ENCODE data around the gene RMRP.
A peak's percentile ranks its signal among the peaks of the same experiment; 100 is the strongest.

The RMRP gene

DNA sequence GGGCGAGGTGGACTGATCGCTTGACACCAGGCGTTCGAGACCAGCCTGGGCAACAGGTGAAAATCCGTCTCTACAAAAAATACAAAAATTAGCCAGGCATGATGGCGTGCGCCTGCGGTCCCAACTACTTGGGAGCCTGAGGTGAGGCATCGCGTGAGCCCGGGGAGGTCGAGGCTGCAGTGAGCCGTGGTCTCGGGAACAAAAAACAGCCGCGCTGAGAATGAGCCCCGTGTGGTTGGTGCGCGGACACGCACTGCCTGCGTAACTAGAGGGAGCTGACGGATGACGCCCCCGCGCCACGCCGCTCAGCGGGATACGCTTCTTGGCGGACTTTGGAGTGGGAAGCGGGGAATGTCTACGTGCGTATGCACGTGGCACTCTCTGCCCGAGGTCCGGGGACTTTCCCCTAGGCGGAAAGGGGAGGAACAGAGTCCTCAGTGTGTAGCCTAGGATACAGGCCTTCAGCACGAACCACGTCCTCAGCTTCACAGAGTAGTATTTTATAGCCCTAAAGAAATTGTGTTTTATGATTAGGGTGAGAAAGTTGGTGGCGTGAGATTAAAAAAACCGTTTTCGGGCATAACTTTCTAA lies at the start of gene RMRP:
TSS of gene RMRP (minus strand) at position 474 of the 591 bp plus-strand sequence.
- peak; percentile 87 to 92 for DNase-seq

DNA sequence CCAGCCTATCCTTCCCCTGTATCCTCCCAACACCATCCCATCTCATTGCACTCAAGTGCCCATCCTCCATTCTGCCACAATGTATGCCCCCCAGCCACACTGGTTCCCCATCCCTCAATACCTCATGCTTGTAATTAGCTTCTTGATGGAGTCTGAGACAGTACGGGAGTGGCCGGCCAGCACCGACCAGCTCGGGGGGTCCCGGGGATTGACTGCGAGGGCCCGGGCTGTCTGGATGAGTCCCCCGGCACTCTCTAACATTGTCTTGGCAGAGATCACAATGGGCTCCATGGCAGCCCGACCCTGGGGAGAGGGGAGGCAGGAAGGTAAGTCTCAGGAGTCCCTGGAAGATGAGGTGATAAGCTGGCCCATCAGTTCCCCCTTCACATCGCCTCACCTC lies 49.1 kb upstream of the RMRP start:
- no peak for DNase-seq

DNA sequence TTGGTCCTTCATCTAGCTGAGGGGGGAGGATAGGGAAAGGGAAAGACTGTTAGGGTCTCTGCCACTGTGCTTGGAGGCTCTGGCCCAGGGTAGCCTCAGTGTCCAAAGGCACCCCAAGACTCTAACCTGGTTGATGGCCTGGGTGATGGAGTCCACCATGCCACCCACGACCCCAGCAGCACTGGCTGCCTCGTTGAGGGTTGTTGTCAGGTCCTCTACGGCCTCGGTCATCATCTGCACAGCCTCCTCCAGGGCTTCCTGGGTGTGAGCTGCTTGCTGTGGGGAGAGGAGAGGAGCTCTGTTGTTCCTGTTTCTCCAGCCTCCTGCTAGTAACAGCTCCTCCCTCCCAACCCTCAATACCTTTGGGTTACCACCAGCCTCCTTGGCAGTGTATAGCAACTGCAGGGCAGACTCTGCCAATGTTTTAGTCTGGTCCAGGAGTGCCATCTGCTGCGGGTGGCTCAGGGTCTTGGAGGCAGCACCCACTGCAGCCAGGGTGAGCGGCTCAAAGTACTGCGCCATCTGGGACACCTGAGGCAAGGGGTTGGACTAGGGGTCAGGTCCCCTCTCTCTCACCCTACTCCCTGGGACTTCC lies 48.1 kb upstream of the RMRP start:
- no peak for DNase-seq

DNA sequence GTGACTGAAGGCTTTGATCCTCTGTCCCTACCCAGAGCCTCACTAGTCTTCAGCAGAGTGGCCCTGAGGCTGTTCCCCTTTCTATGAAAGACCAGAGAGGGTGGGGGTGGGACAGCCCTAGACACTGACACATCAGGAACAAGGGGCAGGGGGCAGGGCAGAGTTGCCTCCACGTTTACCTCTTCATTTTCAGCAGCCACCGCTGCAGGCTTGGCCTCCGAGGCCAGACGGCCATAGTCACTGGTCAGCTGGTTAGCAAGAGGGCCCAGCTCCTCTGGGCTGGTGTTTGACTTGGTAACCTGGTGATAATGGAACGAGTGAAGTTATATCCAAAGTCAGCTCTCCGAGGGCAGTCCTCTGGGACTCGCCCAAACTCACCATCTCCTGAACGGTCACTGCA lies 47.6 kb upstream of the RMRP start:
- DNase-seq = no peak

DNA sequence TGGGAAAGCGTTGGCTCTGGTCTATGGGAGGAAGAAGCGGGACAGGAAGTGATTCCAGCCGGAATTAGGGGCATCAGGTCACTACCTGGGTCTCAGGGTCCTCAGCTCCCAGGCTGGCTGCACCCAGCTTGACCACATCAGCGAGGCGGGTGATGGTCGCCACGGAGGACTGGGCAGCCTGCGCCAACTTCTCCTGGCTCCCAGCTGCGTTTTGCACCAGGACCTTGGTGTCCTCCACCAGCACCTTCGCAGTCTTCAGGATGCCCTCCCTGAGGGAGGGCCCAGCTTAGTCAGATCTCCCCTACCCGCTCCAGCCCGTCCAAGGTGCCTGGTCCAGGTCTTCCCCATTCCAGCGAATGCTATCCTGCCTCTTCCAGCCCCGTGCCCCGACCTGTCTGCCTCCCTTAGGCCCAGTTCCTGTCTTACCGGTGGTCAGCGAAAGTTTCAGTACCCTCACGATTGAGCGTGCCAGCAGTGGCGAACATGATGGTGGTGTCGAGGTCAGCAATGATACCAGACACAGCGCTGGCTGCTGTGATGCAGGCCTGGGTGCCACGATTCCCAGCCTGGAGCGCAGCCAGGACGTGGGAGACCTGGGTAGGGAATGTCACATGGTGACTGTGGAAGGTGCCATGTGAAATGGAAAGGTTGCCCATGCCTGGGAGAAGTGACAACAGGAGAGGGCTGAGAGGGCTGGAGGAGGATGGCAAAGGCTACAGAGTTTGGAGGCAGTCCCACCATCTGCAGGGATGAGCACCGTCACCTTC lies 46.3 kb upstream of the RMRP start:
- no peak for DNase-seq

DNA sequence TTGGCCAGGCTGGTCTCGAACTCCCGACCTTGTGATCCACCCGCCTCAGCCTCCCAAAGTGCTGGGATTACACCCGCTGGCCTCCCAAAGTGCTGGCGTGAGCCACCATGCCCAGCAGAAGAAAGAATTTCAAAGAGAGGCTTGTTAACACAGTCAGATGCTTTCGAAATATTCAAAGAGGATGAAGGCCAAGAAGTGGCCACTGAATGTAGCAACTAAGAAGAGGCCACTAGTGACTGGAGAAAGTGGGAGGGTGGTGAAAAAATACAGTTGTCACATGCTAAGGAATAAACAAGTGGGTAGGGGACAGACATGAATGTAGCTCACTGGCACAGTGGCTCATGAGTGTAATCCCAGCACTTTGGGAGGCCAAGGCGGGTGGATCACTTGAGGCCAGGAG lies 44.9 kb upstream of the RMRP start:
- no peak for DNase-seq

DNA sequence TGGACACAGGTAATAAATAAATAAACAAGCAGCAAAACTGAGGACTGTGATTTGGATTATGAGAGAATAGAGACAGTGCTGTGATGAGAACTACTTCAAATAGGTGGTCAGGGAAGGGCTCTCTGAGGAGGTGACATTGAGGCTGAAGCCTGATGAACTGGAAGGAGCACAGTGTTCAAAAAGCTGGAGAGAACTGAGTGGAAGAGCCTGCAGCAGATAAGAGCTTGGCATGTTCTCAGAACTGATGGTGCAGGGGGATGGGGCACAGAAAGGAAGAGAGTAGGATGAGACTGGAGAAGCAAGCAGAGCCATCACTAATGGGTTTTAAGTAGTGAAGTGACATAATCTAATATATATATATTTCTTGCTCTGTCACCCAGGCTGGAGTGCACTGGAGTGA lies 43.1 kb upstream of the RMRP start:
- no peak for DNase-seq

DNA sequence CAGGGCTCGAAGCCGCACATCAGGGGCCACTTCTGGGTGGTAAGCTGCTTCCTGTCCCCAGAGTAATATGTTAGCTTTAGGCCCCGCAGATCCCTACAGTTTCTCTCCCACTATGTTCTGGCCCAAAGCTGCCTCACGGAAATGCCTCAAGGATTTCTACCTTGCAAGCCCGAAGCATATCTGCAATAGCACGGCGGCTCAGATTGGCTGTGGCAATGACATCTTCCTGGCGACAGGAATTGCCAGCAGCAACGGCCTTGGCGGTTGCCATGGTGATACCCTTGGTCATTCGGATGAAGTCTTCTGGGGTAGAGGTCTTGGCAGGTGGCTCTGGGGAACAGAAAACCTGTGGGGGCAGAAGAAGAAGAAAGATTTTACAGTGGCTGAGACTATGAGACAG lies 42.2 kb upstream of the RMRP start:
- no peak for DNase-seq

DNA sequence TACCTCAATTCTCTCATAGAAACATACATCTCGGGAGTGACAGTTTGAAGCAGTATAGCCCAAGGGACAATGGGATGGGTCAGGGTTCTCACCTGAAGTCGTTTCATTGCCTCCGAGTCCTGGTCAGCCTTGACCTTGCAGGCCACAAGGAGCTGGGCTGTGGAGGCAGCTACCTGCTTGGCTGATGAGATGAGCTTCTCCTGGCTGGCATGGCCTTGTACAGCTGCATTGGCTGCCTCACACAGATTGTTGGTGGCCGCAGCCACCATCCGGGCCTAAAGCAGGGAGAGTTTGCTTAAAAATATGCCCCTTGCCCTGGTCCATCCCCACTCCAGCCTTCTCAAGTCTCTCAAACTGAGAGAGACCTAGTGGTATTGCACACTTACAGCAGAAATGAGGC lies 40.4 kb upstream of the RMRP start:
- no peak for DNase-seq

DNA sequence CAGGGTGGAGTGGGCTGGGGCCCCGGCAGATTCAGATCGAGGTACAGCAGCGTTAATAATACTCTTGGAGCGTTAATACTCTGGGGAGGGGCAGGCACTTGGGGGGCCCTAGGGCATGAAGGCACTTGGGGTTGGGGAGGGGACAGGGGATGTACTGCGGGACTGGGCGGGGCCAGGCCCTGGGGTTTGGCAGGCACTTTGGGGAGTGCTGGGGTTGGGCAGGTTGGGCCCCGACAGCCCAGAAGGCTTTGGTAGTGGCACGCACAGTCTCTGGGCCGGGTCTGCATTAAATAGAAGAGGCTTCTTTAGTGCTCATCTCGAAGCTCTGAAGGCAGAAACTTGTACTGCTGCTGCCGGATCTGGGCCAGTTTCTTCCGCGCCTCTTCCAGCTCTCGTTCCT lies 39.7 kb upstream of the RMRP start:
- DNase-seq = no peak

DNA sequence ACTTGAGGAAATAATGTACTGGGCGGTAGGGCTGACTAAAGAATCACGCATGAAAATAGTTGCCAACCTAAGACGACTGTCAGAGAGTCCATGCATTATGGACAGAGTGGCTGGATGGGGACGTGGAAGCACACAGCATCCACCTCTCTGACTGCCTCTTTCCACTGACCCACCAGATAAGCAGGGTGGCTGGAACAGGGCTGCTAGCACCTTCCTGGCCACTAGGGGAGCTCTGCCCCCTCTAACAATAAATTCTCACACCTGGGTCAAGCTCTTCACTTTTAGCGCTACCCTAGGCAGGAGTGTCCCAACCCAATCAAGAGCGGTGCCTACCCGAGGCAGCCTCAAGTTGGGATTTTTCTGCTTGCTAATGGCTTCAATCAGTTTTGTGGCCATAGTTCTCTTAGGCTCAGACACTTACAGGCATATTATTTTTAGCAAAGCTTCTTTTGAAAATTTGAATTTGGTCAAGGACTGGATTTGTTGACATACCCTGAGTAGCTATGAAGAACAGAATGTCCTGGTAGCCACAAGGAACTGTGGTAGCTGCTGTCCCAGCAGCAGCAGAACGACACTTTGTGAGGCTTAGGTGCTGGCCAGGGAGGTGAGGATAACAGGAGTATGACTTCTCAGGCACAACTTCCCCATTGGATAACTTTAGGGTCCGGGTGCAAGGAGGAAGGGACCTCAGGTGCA lies 38.8 kb upstream of the RMRP start:
- DNase-seq = peak in 1 of 2 experiments; percentile 0

DNA sequence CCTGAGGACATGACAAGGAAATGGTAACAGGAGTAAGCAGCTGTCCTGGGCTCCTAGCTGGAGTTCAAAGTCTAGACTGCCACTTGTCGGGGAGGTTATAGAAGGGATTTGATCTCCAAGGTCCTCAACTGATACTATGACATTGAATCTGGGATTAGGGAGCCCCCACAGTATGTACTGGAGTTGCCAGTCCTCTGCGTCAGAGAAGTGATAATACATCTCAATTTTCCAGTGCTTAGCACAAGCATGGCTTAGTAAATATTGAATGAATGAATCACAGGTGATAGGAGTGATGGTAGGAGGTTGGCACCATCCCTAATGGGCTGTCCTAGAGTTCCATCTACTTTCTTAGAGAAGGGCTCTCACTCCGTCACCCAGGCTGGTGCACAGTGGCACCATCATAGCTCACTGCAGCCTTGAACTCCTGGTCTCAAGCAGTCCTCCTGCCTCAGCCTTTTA lies 38.2 kb upstream of the RMRP start:
- DNase-seq = no peak

DNA sequence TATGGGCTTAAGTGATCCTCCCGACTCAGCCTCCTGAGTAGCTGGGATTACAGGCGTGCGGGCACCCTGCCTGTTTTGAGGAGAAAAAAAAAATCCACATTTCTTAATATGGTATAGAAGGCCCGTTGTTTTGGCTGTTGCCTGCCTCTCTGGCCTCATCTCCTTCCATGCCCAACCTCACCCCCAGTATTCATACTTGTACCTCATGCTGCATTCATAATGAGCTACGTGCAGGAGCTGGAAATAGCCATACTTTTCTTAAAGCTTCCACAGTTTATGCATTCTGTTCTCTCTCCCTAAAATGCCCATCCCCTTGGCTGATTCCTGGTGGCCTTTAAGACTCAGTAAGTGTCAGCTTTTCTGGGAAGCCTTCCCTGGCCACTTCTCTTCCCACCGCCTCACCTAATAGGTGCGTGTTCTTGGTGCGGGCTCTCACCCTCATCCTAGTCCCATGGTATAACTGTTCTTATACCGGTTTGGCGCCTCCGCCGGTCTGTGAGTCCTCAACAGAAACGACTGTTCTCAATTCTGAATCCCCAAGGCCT lies 34.0 kb upstream of the RMRP start:
- DNase-seq = no peak

DNA sequence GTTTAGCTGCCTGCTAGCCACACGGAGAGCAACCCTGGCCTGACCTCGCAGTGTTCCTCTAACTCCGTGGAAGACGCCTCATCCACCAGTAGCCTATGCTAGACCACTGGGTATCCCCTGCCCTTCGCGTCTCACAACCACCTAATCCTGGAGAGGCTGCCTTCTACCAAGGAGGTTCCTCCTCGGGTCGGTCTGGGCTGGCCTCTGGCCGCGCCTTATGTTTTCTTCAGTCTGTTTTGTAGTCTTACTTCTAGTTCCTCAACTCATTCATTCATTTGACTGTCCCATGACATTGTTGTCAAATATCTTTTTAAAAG lies 33.5 kb upstream of the RMRP start:
- no peak for DNase-seq

DNA sequence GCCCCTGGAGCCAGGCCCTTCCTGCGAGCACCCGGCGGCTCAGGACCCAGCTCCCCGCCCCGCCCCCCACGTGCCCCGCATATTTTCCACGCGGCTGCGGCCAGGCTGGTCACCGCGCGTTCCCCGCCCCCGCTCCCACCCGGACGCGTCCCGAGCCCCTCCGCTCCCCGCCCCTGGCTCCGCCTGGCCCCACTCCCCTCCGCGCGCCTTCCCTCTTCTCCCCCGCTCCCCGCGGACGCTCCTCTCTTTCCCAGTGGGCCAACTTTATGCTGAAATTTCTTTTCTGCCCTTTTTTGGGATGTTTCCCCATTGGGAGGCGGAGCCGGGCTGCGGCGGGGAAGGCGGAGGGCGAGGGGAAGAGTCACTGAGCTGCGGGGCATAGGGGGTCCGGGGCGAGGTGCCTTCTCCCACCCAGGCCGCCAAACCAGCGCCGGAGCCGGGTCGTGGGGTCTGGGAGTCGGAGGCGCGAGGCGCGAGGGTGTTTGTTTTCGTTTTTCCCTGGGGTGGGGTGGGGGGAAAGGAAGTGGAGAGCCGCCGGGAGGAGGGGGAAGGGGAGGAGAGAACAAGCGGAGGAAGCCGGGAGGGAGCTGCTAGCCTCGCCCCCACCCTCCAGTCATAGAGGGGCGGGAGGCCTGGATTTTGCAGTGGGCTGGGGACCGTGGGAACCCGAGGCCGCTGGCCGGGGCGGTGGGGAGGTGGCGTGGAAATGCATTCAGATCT lies 33.0 kb upstream of the RMRP start:
- DNase-seq = no peak

DNA sequence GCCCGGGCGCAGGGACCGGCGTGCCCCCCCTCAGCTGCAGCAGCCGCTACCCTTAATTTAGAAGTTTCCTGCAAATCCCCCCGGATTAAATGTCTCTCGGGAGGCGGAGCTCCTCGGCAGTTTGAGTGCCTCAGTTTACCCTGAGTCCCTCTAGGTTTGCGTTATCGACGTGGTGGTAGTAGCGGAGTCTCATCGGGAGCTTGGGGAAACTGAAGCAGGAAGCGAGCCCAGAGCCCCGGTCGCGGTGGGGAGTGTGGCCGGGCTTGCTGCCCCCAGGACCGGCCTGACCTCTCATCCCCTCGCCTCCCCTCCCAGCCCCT lies 32.4 kb upstream of the RMRP start:
- no peak for DNase-seq

DNA sequence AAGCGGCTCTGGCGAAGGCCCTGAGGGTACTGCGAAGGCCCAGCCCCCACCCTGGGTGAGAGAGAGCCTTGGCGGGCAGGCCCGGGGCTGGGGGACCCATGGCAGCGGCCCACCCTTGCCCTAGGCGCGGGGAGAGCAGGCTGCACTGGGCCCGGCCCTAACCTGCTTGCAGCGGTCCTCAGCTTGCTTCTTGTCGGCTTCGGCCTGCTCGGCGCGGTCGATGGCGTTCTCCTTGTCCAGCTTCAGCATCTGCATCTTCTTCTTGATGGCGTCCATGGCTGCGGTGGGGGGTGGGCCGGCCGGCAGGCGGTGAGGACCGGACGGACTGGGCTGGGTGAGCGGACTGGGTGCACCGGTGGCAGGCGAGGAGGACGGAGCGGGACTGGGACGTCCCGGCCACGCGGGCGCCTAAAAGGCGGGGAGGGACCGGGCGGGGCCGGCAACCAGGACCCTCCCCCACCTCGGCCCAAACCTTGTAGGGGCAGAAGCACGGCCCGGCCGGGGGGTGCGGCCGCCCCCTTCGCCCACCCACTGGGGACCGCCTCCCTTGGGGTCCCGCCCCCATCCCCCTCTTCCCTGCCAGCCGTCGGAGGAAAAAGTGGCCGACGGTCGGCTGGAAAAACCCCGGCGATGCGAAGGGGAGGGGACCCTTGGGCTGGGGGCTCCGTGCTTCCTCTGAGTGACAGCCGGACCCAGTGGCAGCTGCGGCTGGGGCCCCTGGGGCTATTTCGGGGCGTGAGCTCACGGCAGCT lies 31.9 kb upstream of the RMRP start, which contains the start of gene TPM2:
TSS of gene TPM2 (minus strand) at position 384 of the 752 bp plus-strand sequence. CDS start at position 276, 108 bp downstream.
- DNase-seq = no peak

DNA sequence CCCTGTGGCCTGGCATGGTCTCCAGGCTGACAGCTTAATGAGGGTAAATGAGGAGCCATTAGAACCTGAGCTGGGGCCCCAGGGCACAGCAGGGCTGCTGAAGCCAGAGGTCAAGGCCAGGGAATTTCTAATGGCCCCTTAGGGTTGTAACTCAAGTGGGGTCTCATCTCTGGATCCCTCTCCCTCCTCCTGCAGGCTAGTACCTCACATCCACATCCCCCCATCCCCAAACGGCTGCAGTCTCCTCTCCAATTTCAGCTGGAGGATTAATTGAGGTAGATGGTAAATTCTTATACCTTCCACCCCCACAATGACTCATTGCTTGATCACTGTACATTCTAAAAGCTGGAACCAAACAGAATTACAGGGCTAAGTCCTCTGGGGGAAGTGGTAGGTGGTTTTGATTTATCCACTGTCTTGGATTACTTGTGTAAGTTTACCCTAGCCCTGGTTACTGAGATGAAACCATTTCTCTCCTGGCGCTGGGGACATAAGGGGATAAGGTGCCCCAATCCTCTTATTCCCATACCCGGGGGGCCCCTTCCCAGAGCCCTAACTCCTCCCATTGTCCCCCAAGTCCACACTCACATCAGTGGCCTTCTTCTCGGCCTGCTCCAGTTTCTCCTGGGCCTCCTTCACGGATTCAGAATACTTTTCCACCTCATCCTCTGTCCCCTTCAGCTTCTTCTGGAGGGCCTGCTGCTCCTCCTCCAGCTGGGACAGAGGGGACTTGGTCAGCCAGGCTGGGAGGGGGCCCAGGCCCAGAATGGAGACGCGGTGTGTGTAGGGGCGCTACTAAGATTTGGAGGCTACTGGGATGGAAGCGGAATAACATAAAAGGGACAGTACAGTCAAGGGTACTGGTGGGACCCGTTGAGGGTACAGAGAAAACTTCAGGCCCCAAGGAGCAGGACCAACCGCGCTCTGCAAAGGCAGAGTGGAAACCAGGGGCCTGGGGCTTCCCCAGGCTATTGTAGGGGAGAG lies 31.0 kb upstream of the RMRP start:
- no peak for DNase-seq

DNA sequence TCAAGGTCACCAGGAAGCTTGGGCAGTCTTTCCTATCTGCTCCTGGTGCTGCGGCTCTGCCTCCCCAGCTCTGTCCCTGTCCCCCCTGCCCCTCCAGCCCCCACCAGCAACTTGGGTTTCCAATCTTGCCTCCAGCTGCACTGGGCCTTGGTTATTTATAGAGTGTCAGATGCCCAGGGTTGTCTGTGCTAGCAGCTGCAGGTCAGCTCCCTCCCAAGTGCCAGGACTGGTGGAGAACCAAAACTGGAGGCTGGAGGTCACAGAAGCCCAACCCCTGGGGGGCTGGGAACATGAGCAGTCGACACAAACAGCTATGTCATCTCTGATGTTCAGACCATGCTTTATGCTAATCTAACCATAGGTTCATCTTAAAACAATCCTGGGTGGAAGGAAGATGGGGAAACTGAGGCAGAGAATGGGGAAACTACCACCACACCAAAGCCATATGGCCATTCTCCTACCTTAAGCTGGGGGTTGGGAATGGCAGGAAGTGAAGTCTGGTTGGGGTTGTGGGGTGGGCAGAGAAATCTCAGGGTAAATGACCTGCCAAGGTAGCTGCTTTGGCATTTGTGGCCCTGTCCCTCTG lies 30.2 kb upstream of the RMRP start:
- no peak for DNase-seq

DNA sequence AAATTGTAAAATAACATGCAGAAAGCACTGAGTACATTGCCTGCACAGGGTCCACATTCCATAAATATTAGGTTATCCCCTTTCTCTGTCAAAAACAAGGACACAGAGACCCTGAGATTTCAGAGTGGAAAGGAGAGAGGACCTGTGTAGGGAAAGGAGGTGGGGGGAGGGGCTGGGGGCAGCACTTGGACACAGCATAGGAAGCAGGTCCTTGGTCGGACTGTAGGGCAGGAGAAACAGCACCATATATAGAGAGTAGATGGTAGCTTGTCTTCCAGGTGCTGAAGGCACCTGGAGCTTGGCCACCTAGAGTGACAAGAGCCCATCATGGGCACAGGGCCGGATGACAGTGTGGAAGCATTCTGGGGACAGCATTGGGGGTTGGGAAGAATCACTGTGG lies 29.5 kb upstream of the RMRP start:
- no peak for DNase-seq

All from NCI-H187 (cell line).